ENCODE measurements around the gene FASTK.

The FASTK gene

GRCh38 chr7:151077705-151078232 lies 2.8 kb downstream of the FASTK start:
- FAIRE-seq (no peak), DNase-seq (ENCODE audit: insufficient read length, low spot score) (no peak)
- no peak for TF ChIP-seq TAF1 (IDR thresholded peaks at IDR 0.05; ENCODE audit: low read depth, low read length)
- no peak for TF ChIP-seq SPI1 (IDR thresholded peaks at IDR 0.05; ENCODE audit: low read depth, low read length)
- no peak for TF ChIP-seq POU2F2 (IDR thresholded peaks at IDR 0.05; ENCODE audit: low read depth, low read length)
- no peak for TF ChIP-seq PAX5 (IDR thresholded peaks at IDR 0.05; ENCODE audit: insufficient read depth, low read length, severe bottlenecking)
- no peak for TF ChIP-seq POLR2AphosphoS5 (IDR thresholded peaks at IDR 0.05; ENCODE audit: low read depth, low read length)
- no peak for TF ChIP-seq POLR2A (IDR thresholded peaks at IDR 0.05; ENCODE audit: low read depth, low read length)

GRCh38 chr7:151076863-151077704 lies 3.5 kb downstream of the FASTK start:
- no peak for DNase-seq (ENCODE audit: insufficient read length, low spot score)
- TF ChIP-seq TAF1 (IDR thresholded peaks at IDR 0.05; ENCODE audit: low read depth, low read length) (no peak), POLR2AphosphoS5 (IDR thresholded peaks at IDR 0.05; ENCODE audit: low read depth, low read length) (0 out of 2 replicates have a peak, but pooled peaks have one; percentile 25)
- FAIRE-seq, result no peak

- TF ChIP-seq POU2F2 (IDR thresholded peaks at IDR 0.05; ENCODE audit: low read depth, low read length) (no peak), TAF1 (IDR thresholded peaks at IDR 0.05; ENCODE audit: low read depth, low read length) (no peak), SPI1 (IDR thresholded peaks at IDR 0.05; ENCODE audit: low read depth, low read length) (no peak), PAX5 (IDR thresholded peaks at IDR 0.05; ENCODE audit: insufficient read depth, low read length, severe bottlenecking) (no peak), POLR2A (IDR thresholded peaks at IDR 0.05; ENCODE audit: low read depth, low read length) (no peak), POLR2AphosphoS5 (IDR thresholded peaks at IDR 0.05; ENCODE audit: low read depth, low read length) (no peak)
- FAIRE-seq (no peak), DNase-seq (ENCODE audit: insufficient read length, low spot score) (no peak)
Observed at GRCh38 chr7:151075978-151076426, 4.6 kb downstream of the FASTK start.

GRCh38 chr7:151075662-151075971 lies 5.0 kb downstream of the FASTK start:
- no peak for TF ChIP-seq POU2F2 (IDR thresholded peaks at IDR 0.05; ENCODE audit: low read depth, low read length)
- TF ChIP-seq SPI1 (IDR thresholded peaks at IDR 0.05; ENCODE audit: low read depth, low read length), result no peak
- FAIRE-seq (no peak), DNase-seq (ENCODE audit: insufficient read length, low spot score) (no peak)

- FAIRE-seq, result no peak
- TF ChIP-seq POU2F2 (IDR thresholded peaks at IDR 0.05; ENCODE audit: low read depth, low read length) (no peak), POLR2A (IDR thresholded peaks at IDR 0.05; ENCODE audit: low read depth, low read length) (no peak), POLR2AphosphoS5 (IDR thresholded peaks at IDR 0.05; ENCODE audit: low read depth, low read length) (no peak), PAX5 (IDR thresholded peaks at IDR 0.05; ENCODE audit: insufficient read depth, low read length, severe bottlenecking) (no peak), SPI1 (IDR thresholded peaks at IDR 0.05; ENCODE audit: low read depth, low read length) (no peak), TAF1 (IDR thresholded peaks at IDR 0.05; ENCODE audit: low read depth, low read length) (no peak)
- no peak for DNase-seq (ENCODE audit: insufficient read length, low spot score)
Observed at GRCh38 chr7:151074817-151075661, 5.6 kb downstream of the FASTK start.

- no peak for DNase-seq (ENCODE audit: insufficient read length, low spot score)
- TF ChIP-seq SPI1 (IDR thresholded peaks at IDR 0.05; ENCODE audit: low read depth, low read length), result no peak
- no peak for TF ChIP-seq POLR2A (IDR thresholded peaks at IDR 0.05; ENCODE audit: low read depth, low read length)
- no peak for TF ChIP-seq TAF1 (IDR thresholded peaks at IDR 0.05; ENCODE audit: low read depth, low read length)
- no peak for TF ChIP-seq POU2F2 (IDR thresholded peaks at IDR 0.05; ENCODE audit: low read depth, low read length)
- no peak for TF ChIP-seq POLR2AphosphoS5 (IDR thresholded peaks at IDR 0.05; ENCODE audit: low read depth, low read length)
- FAIRE-seq, result no peak
Observed at GRCh38 chr7:151073990-151074389, 6.6 kb downstream of the FASTK start.

- TF ChIP-seq PAX5 (IDR thresholded peaks at IDR 0.05; ENCODE audit: insufficient read depth, low read length, severe bottlenecking), result no peak
- no peak for TF ChIP-seq POU2F2 (IDR thresholded peaks at IDR 0.05; ENCODE audit: low read depth, low read length)
- TF ChIP-seq POLR2AphosphoS5 (IDR thresholded peaks at IDR 0.05; ENCODE audit: low read depth, low read length), result no peak
- no peak for TF ChIP-seq SPI1 (IDR thresholded peaks at IDR 0.05; ENCODE audit: low read depth, low read length)
- TF ChIP-seq POLR2A (IDR thresholded peaks at IDR 0.05; ENCODE audit: low read depth, low read length), result no peak
- no peak for TF ChIP-seq TAF1 (IDR thresholded peaks at IDR 0.05; ENCODE audit: low read depth, low read length)
- FAIRE-seq (no peak), DNase-seq (ENCODE audit: insufficient read length, low spot score) (no peak)
Observed at GRCh38 chr7:151071032-151071866, 9.4 kb downstream of the FASTK start.

GRCh38 chr7:151070574-151070960 lies 10.0 kb downstream of the FASTK start:
- no peak for FAIRE-seq

More at GRCh38 chr7:151070574-151070960, 10.0 kb downstream of the FASTK start:
- DNase-seq (ENCODE audit: insufficient read length, low spot score), result no peak
- TF ChIP-seq POLR2A (IDR thresholded peaks at IDR 0.05; ENCODE audit: low read depth, low read length) (no peak), POU2F2 (IDR thresholded peaks at IDR 0.05; ENCODE audit: low read depth, low read length) (no peak), TAF1 (IDR thresholded peaks at IDR 0.05; ENCODE audit: low read depth, low read length) (no peak), POLR2AphosphoS5 (IDR thresholded peaks at IDR 0.05; ENCODE audit: low read depth, low read length) (no peak), PAX5 (IDR thresholded peaks at IDR 0.05; ENCODE audit: insufficient read depth, low read length, severe bottlenecking) (no peak), SPI1 (IDR thresholded peaks at IDR 0.05; ENCODE audit: low read depth, low read length) (no peak)

Data from GM12891 (cell line).